ENCODE measurements around the gene MYL2.

Gene MYL2

GRCh38 chr12:110940296-110940695 lies 19.9 kb upstream of the MYL2 start:
- TF ChIP-seq CTCF (IDR thresholded peaks at IDR 0.05; ENCODE audit: low read depth, low read length), result no peak
- Histone ChIP-seq H3K27ac (no peak overlapping the region), H3K27me3 (ENCODE audit: insufficient read depth, low read depth, severe bottlenecking) (no peaks in the 10 kb centered on the region), H3K4me3 (ENCODE audit: low read depth, low read length) (no peak overlapping the region), H3K36me3 (no peaks in the 10 kb centered on the region), H3K9me3 (ENCODE audit: severe bottlenecking) (peaks cover 3% of the 10 kb centered on the region)
- no peak for DNase-seq

GRCh38 chr12:110937104-110937641 lies 16.8 kb upstream of the MYL2 start:
- Histone ChIP-seq H3K36me3 (no peaks in the 10 kb centered on the region), H3K4me3 (ENCODE audit: low read depth, low read length) (no peak overlapping the region), H3K27ac (no peak overlapping the region), H3K9me3 (ENCODE audit: severe bottlenecking) (peaks cover 3% of the 10 kb centered on the region), H3K27me3 (ENCODE audit: insufficient read depth, low read depth, severe bottlenecking) (no peaks in the 10 kb centered on the region)
- TF ChIP-seq CTCF (IDR thresholded peaks at IDR 0.05; ENCODE audit: low read depth, low read length), result peak; percentile 91
- peak; percentile 74 for DNase-seq

- no peak for DNase-seq
- no peak overlapping the region for H3K4me3 ChIP-seq (ENCODE audit: low read depth, low read length)
- no peaks in the 10 kb centered on the region for H3K36me3 ChIP-seq
- H3K27ac ChIP-seq, result no peak overlapping the region
- H3K27me3 ChIP-seq (ENCODE audit: insufficient read depth, low read depth, severe bottlenecking), result no peaks in the 10 kb centered on the region
- no peak for TF ChIP-seq CTCF (IDR thresholded peaks at IDR 0.05; ENCODE audit: low read depth, low read length)
- H3K9me3 ChIP-seq (ENCODE audit: severe bottlenecking), result peaks cover 3% of the 10 kb centered on the region
These were observed 16.2 kb upstream of the MYL2 start for GRCh38 chr12:110936367-110937103.

GRCh38 chr12:110935588-110935987 lies 15.2 kb upstream of the MYL2 start:
- TF ChIP-seq CTCF (IDR thresholded peaks at IDR 0.05; ENCODE audit: low read depth, low read length), result no peak
- no peaks in the 10 kb centered on the region for H3K27me3 ChIP-seq (ENCODE audit: insufficient read depth, low read depth, severe bottlenecking)
- no peak for DNase-seq
- peaks cover 3% of the 10 kb centered on the region for H3K9me3 ChIP-seq (ENCODE audit: severe bottlenecking)
- H3K4me3 ChIP-seq (ENCODE audit: low read depth, low read length), result no peak overlapping the region
- H3K27ac ChIP-seq, result no peak overlapping the region
- no peaks in the 10 kb centered on the region for H3K36me3 ChIP-seq

GRCh38 chr12:110934093-110934852 lies 13.9 kb upstream of the MYL2 start:
- Histone ChIP-seq H3K27ac (no peak overlapping the region), H3K27me3 (ENCODE audit: insufficient read depth, low read depth, severe bottlenecking) (no peaks in the 10 kb centered on the region), H3K36me3 (no peaks in the 10 kb centered on the region), H3K4me3 (ENCODE audit: low read depth, low read length) (no peak overlapping the region), H3K9me3 (ENCODE audit: severe bottlenecking) (no peaks in the 10 kb centered on the region)
- no peak for TF ChIP-seq CTCF (IDR thresholded peaks at IDR 0.05; ENCODE audit: low read depth, low read length)
- no peak for DNase-seq
